B cell (primary cell): ENCODE measurements around the gene ATP10B. TPM values are rescaled to one million over a fixed set of nuclear protein-coding genes. Genes with fewer than 3 reads are reported as not detected.

ENCODE experiments used
- ATAC-seq: fragments of 200-7000 bp; cut with Tn5 transposase; one replicate; pipeline ENCODE4 v1.10.0; 2021; ENCODE audit warnings: low read depth, mild to moderate bottlenecking, moderate number of reproducible peaks, moderate library complexity
- CTCF ChIA-PET: fragments of 350-600 bp; sonication (Branson Sonifier 250); formaldehyde crosslinking; loops from one replicate; lab custom pipeline; 2021; ENCODE audit warnings: antibody characterized with exemption, inconsistent platforms; lab: Charles Lee
- POLR2A ChIA-PET: fragments of 350-600 bp; sonication (Branson Sonifier 250); formaldehyde crosslinking; loops from one replicate; lab custom pipeline; 2021; ENCODE audit warnings: antibody characterized with exemption; lab: Charles Lee
- DNase-seq: peaks from one replicate; pipeline ENCODE4 v3.0.0; 2013
- H2AFZ ChIP-seq: 2 replicates; pipeline ENCODE4 v1.6.1; 2012; ENCODE audit warnings: mild to moderate bottlenecking, low read depth, low read length; ENCODE audit not compliant: insufficient read depth, poor library complexity, severe bottlenecking
- H3K27ac ChIP-seq, 2 donors: 1 replicate in 1 of 2; 2 replicates in 1 of 2; pipeline ENCODE4 v1.5.1; 2012 to 2013; ENCODE audit warnings: low read length in 2 of 2, mild to moderate bottlenecking in 2 of 2, moderate library complexity in 1 of 2
- H3K27me3 ChIP-seq, 4 experiments: fragments of 200-600 bp in 1 of 4; sonication (generic) in 1 of 4; replicated peaks in 1 of 4; 1 replicate in 2 of 4; 2 replicates in 2 of 4; pipeline versions ENCODE4 v1.6.1 to v1.7.0; 2013 to 2016; ENCODE audit warnings: low read length in 3 of 4, mild to moderate bottlenecking in 2 of 4, mixed read lengths in 1 of 4, moderate library complexity in 1 of 4; ENCODE audit not compliant: insufficient read depth in 4 of 4, control insufficient read depth in 3 of 4; ENCODE audit errors: control extremely low read depth in 1 of 4
- H3K36me3 ChIP-seq, 2 experiments: replicated peaks in 1 of 2; 1 replicate in 1 of 2; 2 replicates in 1 of 2; pipeline versions ENCODE4 v1.6.1 to v1.7.1; 2013; ENCODE audit warnings: low read length in 1 of 2; ENCODE audit not compliant: insufficient read depth in 2 of 2, control insufficient read depth in 1 of 2; ENCODE audit errors: control extremely low read depth in 1 of 2, extremely low read depth in 1 of 2
- H3K4me1 ChIP-seq, 2 donors: fragments of 200-600 bp in 1 of 2; sonication (generic) in 1 of 2; 1 replicate in 1 of 2; 2 replicates in 1 of 2; pipeline versions ENCODE4 v1.5.1 to v1.6.1; 2013 to 2017; ENCODE audit warnings: low read length in 2 of 2; ENCODE audit not compliant: control insufficient read depth in 2 of 2, insufficient read depth in 2 of 2
- H3K4me2 ChIP-seq: replicated peaks from 2 replicates; pipeline ENCODE3; 2012; ENCODE audit warnings: mild to moderate bottlenecking, low read depth, low read length; ENCODE audit not compliant: poor library complexity, severe bottlenecking
- H3K4me3 ChIP-seq, 5 experiments: fragments of 200-600 bp in 1 of 5; sonication (generic) in 1 of 5; 1 replicate in 3 of 5; 2 replicates in 2 of 5; pipeline versions ENCODE4 v1.5.1 to v1.7.0; 2011 to 2016; ENCODE audit warnings: low read length in 4 of 5, mild to moderate bottlenecking in 4 of 5, low read depth in 2 of 5, control low read depth in 1 of 5, moderate library complexity in 1 of 5; ENCODE audit not compliant: insufficient read depth in 1 of 5; ENCODE audit errors: control extremely low read depth in 1 of 5, extremely low read depth in 1 of 5
- H3K79me2 ChIP-seq: fragments of 200-600 bp; sonication (generic); one replicate; pipeline ENCODE4 v1.6.0; 2016; ENCODE audit warnings: low read length; ENCODE audit not compliant: control insufficient read depth, insufficient read depth
- H3K9ac ChIP-seq: fragments of 200-600 bp; sonication (generic); 2 replicates; pipeline ENCODE4 v1.6.1; 2017; ENCODE audit warnings: mild to moderate bottlenecking, low read length, moderate library complexity
- H3K9me3 ChIP-seq, 3 donors: one replicate each; pipeline versions ENCODE4 v1.6.1 to v1.7.1; 2013; ENCODE audit warnings: low read length in 2 of 3; ENCODE audit not compliant: control insufficient read depth in 2 of 3, insufficient read depth in 1 of 3; ENCODE audit errors: control extremely low read depth in 1 of 3
- H4K20me1 ChIP-seq: 2 replicates; pipeline ENCODE4 v1.6.0; 2012; ENCODE audit warnings: mild to moderate bottlenecking, low read length; ENCODE audit not compliant: insufficient read depth, control insufficient read depth, poor library complexity, severe bottlenecking
- H3K27ac Mint-ChIP-seq: one replicate; pipeline ENCODE4 v1.8.0; 2021; ENCODE audit warnings: mixed read lengths
- H3K27me3 Mint-ChIP-seq: one replicate; pipeline ENCODE4 v1.8.0; 2021; ENCODE audit warnings: mixed read lengths
- H3K4me1 Mint-ChIP-seq: one replicate; pipeline ENCODE4 v1.8.0; 2021; ENCODE audit warnings: mixed read lengths
- H3K4me3 Mint-ChIP-seq: one replicate; pipeline ENCODE4 v1.8.0; 2021; ENCODE audit warnings: mixed read lengths
- H3K9me3 Mint-ChIP-seq: one replicate; pipeline ENCODE4 v1.8.0; 2022; ENCODE audit warnings: mixed read lengths; ENCODE audit not compliant: insufficient read depth
- CTCF ChIP-seq: fragments of 200-600 bp; IDR thresholded peaks from one replicate; pipeline ENCODE4 v1.8.0; 2022; ENCODE audit warnings: antibody characterized with exemption, mild to moderate bottlenecking
- EZH2 ChIP-seq: IDR thresholded peaks from 2 replicates; pipeline ENCODE4 v1.6.1; 2012; ENCODE audit warnings: borderline replicate concordance, low read depth, mild to moderate bottlenecking, moderate library complexity, low read length; ENCODE audit not compliant: insufficient read depth, poor library complexity, severe bottlenecking
- WGBS: methylation state at CpG from one replicate; pipeline ENCODE4 v1.1.5; 2013; ENCODE audit warnings: missing lambda C conversion rate; ENCODE audit not compliant: insufficient coverage; 5-methylcytosine and 5-hydroxymethylcytosine counted together
- intact Hi-C: fragments of 100-400 bp; cut with micrococcal nuclease; formaldehyde crosslinking; loops from one replicate; pipeline ENCODE4 v1.10.0; 2022
- polyA plus RNA-seq: library from polyadenylated mRNA; depleted of rRNA; stranded (reverse); fragments of >200 nt; gene quantifications from 2 replicates; pipeline ENCODE4 v1.2.3, GENCODE V29; 2012
- total RNA-seq, 2 donors: library from RNA; stranded (reverse); fragments of 120-200 nt in 1 of 2; gene quantifications; 1 replicate in 1 of 2; 2 replicates in 1 of 2; pipeline versions ENCODE4 v1.2.3 to v1.2.4, GENCODE V29; 2013 to 2022

ATP10B gene
- total and polyA plus RNA-seq, 2 donors (not counting 1 experiment from before 2014, with no cell fraction given) = not detected

- H3K36me3 ChIP-seq = no peaks in the 10 kb centered on the region
- intact Hi-C loops = loop anchor here (5.0 kb wide), 1 partner anchor 352 kb away; no protein-coding TSS in a partner anchor
- H3K27me3 Mint-ChIP-seq = peaks cover 3% of the 10 kb centered on the region
- H3K4me2 ChIP-seq = no peak overlapping the region
- POLR2A ChIA-PET = no interaction called here
- H3K9ac ChIP-seq = no peak overlapping the region
- no peaks in the 10 kb centered on the region for H3K9me3 ChIP-seq
- no peaks in the 10 kb centered on the region for H3K9me3 Mint-ChIP-seq
- H4K20me1 ChIP-seq = no peaks in the 10 kb centered on the region
- H3K4me3 Mint-ChIP-seq = no peak overlapping the region
- CTCF ChIA-PET = no interaction called here
- no peak overlapping the region for H3K27ac ChIP-seq
- no peak for DNase-seq
- no peak overlapping the region for H2AFZ ChIP-seq
- no peak overlapping the region for H3K27ac Mint-ChIP-seq
- H3K4me3 ChIP-seq = no peak overlapping the region
- H3K79me2 ChIP-seq = no peaks in the 10 kb centered on the region
- H3K27me3 ChIP-seq = no peaks in the 10 kb centered on the region
- no peak for ATAC-seq
- WGBS = no CpG with 5 or more reads among the region's 3 CpGs
- H3K4me1 ChIP-seq = no peaks in the 10 kb centered on the region
- no peaks in the 10 kb centered on the region for H3K4me1 Mint-ChIP-seq
- TF ChIP-seq CTCF = no peak
- no peak for TF ChIP-seq EZH2
Measured at GRCh38 chr5:160789219-160789859, 62.7 kb downstream of the ATP10B start.

GRCh38 chr5:160788102-160788660 lies 63.8 kb downstream of the ATP10B start:
- no peaks in the 10 kb centered on the region for H3K9me3 ChIP-seq
- no peaks in the 10 kb centered on the region for H3K36me3 ChIP-seq
- TF ChIP-seq EZH2 = no peak
- TF ChIP-seq CTCF = no peak
- no peak overlapping the region for H2AFZ ChIP-seq
- H4K20me1 ChIP-seq = no peaks in the 10 kb centered on the region
- DNase-seq (no peak), ATAC-seq (no peak)
- no peak overlapping the region for H3K27ac ChIP-seq
- H3K27me3 ChIP-seq = no peaks in the 10 kb centered on the region
- no peak overlapping the region for H3K4me3 ChIP-seq
- H3K79me2 ChIP-seq = no peaks in the 10 kb centered on the region
- CTCF ChIA-PET = interaction anchor here (2.4 kb wide), 1 partner anchor 350 kb away, joined by 13 read pairs; no protein-coding TSS in a partner anchor
- POLR2A ChIA-PET = no interaction called here
- no peak overlapping the region for H3K4me3 Mint-ChIP-seq
- no peaks in the 10 kb centered on the region for H3K9me3 Mint-ChIP-seq
- no peak overlapping the region for H3K9ac ChIP-seq
- no peaks in the 10 kb centered on the region for H3K4me1 ChIP-seq
- WGBS = 94% methylated on average over 2 of the region's 3 CpGs
- H3K4me2 ChIP-seq = no peak overlapping the region
- intact Hi-C loops = loop anchor here (5.0 kb wide), 1 partner anchor 351 kb away; no protein-coding TSS in a partner anchor
- peaks cover 6% of the 10 kb centered on the region for H3K27me3 Mint-ChIP-seq
- H3K27ac Mint-ChIP-seq = no peak overlapping the region
- H3K4me1 Mint-ChIP-seq = no peaks in the 10 kb centered on the region
